Omental fat pad (tissue), 4 donors: ENCODE data around the gene NQO2. TPM values are rescaled to one million over a fixed set of nuclear protein-coding genes. Genes with fewer than 3 reads are reported as not detected.
A peak's percentile ranks its signal among the peaks of the same experiment; 100 is the strongest.

Experiments
- ATAC-seq: fragments of 150-250 bp; one replicate; pipeline ENCODE4 v1.9.1; 2016; ENCODE audit warnings: mild to moderate bottlenecking, moderate library complexity; ENCODE audit not compliant: low FRiP score
- DNase-seq: peaks from one replicate; pipeline ENCODE4 v3.0.0-alpha.2; 2019; ENCODE audit warnings: low spot score
- CTCF ChIP-seq, 3 donors: fragments of 450-650 bp; IDR thresholded peaks; one replicate each; pipeline ENCODE4 v1.5.1; 2016 to 2017; ENCODE audit warnings: antibody characterized with exemption in 3 of 3, mild to moderate bottlenecking in 3 of 3, moderate library complexity in 2 of 3
- total RNA-seq, 4 donors: library from RNA; depleted of rRNA; stranded (reverse); fragments of >200 nt; gene quantifications; one replicate each; pipeline ENCODE4 v1.1.0, GENCODE V29; 2016

NQO2 gene
- total RNA-seq, 4 donors from 2014 or later: 32.9 to 54.0 (median 48.1) TPM

GRCh38 chr6:2980465-2980855 is 19.2 kb upstream of the NQO2 start:
- DNase-seq (no peak), ATAC-seq (no peak)
- no peak for TF ChIP-seq CTCF (IDR thresholded peaks at IDR 0.05)

DNA sequence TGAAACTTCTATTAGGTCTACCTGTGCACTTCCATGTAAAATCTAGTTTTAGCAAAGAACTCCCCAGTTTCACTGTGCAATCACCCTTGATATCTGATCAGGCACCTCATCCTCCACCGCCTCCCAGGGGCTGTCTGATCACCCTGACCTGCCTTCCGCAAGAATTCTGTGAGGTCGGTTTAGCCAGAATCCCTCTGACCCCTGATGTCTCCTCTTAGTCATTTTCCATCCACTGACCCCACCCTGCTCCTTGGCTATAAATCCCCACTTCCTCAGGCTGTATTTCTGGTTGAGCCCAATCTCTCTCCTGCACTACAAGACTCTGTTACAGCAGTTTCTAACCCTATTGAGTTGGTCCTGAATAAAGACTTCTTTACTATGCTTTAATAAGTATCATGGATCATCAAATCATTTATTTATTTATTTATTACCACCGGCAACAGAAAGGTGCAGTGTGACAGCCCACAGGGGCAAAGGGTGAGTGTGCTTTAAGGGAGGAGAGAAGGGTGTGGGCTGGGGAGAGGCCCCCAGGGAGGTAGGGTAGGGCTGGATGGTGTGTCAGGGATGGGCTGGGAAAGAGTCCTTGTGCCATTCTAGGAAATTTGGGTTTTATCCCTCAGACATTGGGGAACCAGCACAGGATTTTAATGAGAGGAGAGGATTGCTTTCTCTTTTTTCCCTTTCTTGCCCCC is 17.1 kb upstream of the NQO2 start:
- ATAC-seq: no peak
- no peak for DNase-seq
- no peak for TF ChIP-seq CTCF (IDR thresholded peaks at IDR 0.05)

DNA sequence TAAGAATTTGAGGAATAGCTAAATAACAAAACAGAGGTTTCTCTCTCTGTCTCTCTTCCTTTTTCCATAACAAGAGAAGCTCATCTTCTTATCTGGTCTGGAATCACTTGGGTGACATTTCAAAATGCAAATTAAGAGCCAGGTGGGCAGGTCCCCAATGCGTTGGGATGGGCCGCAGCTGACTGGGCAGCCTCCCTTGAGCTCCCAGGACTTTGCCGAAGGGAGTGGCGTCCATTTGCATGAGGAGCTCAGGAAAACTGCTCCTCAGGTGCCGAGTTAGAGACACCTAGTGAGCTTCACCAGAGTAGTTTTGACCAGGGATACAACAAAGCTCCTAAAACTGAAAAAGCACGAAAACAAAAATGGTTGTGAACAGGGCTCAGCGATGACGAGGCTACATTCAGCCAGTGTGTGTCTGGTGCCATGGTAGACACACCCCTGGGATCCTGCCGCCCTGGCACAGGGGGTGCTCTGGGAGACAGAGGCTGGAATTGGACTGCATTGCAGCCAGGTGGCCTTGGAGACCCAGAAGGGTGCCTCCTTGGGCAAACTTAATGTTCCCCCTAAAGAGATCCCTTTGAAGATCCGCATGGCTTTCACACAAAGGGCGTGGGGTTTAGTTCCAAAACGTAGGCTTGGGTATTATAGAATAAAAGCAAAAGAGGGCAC is 14.8 kb upstream of the NQO2 start:
- no peak for TF ChIP-seq CTCF (IDR thresholded peaks at IDR 0.05)
- ATAC-seq (no peak), DNase-seq (no peak)

- DNase-seq (no peak), ATAC-seq (peak; percentile 1)
- no peak for TF ChIP-seq CTCF (IDR thresholded peaks at IDR 0.05)
These were observed 12.9 kb upstream of the NQO2 start for GRCh38 chr6:2986722-2987221.

GRCh38 chr6:2988094-2988425 is 11.6 kb upstream of the NQO2 start:
- DNase-seq: no peak
- TF ChIP-seq CTCF (IDR thresholded peaks at IDR 0.05): no peak
- ATAC-seq: no peak

- TF ChIP-seq CTCF (IDR thresholded peaks at IDR 0.05): peak in 2 of 3 donors; percentile 43 to 79
- peak; percentile 71 for DNase-seq
- peak; percentile 75 for ATAC-seq
These were observed 11.0 kb upstream of the NQO2 start for GRCh38 chr6:2988426-2989331.
